ENCODE measurements around the gene PXN.
A peak's percentile ranks its signal among the peaks of the same experiment; 100 is the strongest.
"Not testable (repeated sequence)": the region's sequence is repeated elsewhere in the genome, so short reads cannot be mapped to it uniquely, and the experiment has no call there.

The PXN gene

GRCh38 chr12:120196363-120196762 is 69.2 kb downstream of the PXN start:
- Histone ChIP-seq H3K4me3 (no peak overlapping the region), H3K27me3 (no peaks in the 10 kb centered on the region), H3K36me3 (peaks cover 34 to 38% (median 36%) of the 10 kb centered on the region in 3 donors), H3K27ac (no peak overlapping the region), H3K4me1 (peaks cover 0 to 51% (median 39%) of the 10 kb centered on the region in 4 donors), H3K9me3 (no peaks in the 10 kb centered on the region)
- no peak for TF ChIP-seq CTCF (IDR thresholded peaks at IDR 0.05)
- no peak for DNase-seq
- intact Hi-C loops (cut with DNase I; ENCODE audit: low total_unique reads) = no loop called here

GRCh38 chr12:120194534-120195395 is 70.8 kb downstream of the PXN start, which contains the start of gene GCN1:
TSS of gene GCN1 (minus strand) at chr12:120194715. CDS start at chr12:120194697, 18 bp downstream.
- TF ChIP-seq CTCF (IDR thresholded peaks at IDR 0.05) = no peak
- peak; percentile 71 to 90 for DNase-seq
- Histone ChIP-seq H3K9me3 (no peaks in the 10 kb centered on the region), H3K4me1 (peaks cover 0 to 45% (median 33%) of the 10 kb centered on the region in 4 donors), H3K4me3 (peak within 1 kb of the TSS; percentile 81 to 90), H3K27ac (peak within 1 kb of the TSS; percentile 76 to 80), H3K27me3 (no peaks in the 10 kb centered on the region), H3K36me3 (peaks cover 39 to 50% (median 39%) of the 10 kb centered on the region in 3 donors)
- intact Hi-C loops (cut with DNase I; ENCODE audit: low total_unique reads) = no loop called here

GRCh38 chr12:120194226-120194533 is 71.3 kb downstream of the PXN start:
- Histone ChIP-seq H3K4me1 (peaks cover 0 to 39% (median 27%) of the 10 kb centered on the region in 4 donors), H3K27me3 (no peaks in the 10 kb centered on the region), H3K4me3 (peak overlapping the region; percentile 81 to 90), H3K36me3 (peaks cover 42 to 55% (median 43%) of the 10 kb centered on the region in 3 donors), H3K9me3 (no peaks in the 10 kb centered on the region), H3K27ac (peak overlapping the region; percentile 76 to 80)
- intact Hi-C loops (cut with DNase I; ENCODE audit: low total_unique reads) = no loop called here
- TF ChIP-seq CTCF (IDR thresholded peaks at IDR 0.05) = no peak
- no peak for DNase-seq

DNA sequence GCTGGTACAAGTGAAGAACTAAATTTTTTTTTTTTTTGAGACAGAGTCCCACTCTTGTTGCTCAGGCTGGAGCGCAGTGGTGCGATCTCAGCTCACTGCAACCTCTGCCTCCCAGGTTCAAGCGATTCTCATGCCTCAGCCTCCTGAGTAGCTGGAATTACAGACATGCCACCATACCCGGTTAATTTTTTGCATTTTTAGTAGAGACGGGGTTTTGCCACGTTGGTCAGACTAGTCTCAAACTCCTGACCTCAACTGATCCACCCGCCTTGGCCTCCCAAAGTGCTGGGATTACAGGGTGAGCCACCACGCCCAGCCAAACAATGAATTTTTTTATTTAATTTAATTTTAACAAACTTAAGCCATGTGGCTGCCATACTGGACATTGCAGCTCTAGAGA is 72.2 kb downstream of the PXN start:
- Histone ChIP-seq H3K4me1 (peaks cover 0 to 30% (median 21%) of the 10 kb centered on the region in 4 donors), H3K36me3 (peaks cover 33 to 55% (median 40%) of the 10 kb centered on the region in 3 donors), H3K4me3 (peak overlapping the region; percentile 81 to 90)
- H3K9me3 ChIP-seq; H3K27me3 ChIP-seq; intact Hi-C loops (cut with DNase I; ENCODE audit: low total_unique reads); H3K27ac ChIP-seq; DNase-seq: not testable (repeated sequence)

DNA sequence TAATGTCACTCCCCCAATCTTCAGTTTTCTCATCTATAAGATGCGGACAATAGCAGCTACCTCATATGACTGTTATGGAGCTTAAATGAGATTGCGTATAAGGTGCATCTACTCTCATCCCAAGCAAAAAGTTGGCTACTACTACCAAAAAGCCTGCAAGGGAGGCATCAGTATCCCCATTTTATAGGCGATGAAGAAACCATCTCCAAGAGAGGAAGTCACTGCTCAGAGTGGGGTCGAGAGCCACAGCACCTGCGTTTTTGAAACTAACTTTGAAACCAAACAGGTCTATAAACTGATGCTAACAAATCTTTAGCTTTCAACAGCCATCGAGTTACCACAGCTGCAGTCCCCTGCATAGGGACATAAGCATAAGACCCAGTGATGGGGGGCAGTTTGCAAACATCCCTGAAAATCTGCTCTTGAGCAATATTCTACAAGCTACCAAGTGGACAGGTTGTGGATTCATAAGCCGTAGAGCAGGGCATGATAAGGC is 74.5 kb downstream of the PXN start:
- Histone ChIP-seq H3K36me3 (peaks cover 26 to 55% (median 31%) of the 10 kb centered on the region in 3 donors), H3K27ac (no peak overlapping the region), H3K9me3 (no peaks in the 10 kb centered on the region), H3K4me3 (no peak overlapping the region), H3K4me1 (peaks cover 0 to 29% (median 21%) of the 10 kb centered on the region in 4 donors), H3K27me3 (no peaks in the 10 kb centered on the region)
- no peak for DNase-seq
- no peak for TF ChIP-seq CTCF (IDR thresholded peaks at IDR 0.05)
- intact Hi-C loops (cut with DNase I; ENCODE audit: low total_unique reads) = no loop called here

GRCh38 chr12:120190386-120190785 is 75.1 kb downstream of the PXN start:
- intact Hi-C loops (cut with DNase I; ENCODE audit: low total_unique reads) = no loop called here

More at GRCh38 chr12:120190386-120190785, 75.1 kb downstream of the PXN start:
- TF ChIP-seq CTCF (IDR thresholded peaks at IDR 0.05) = no peak
- Histone ChIP-seq H3K9me3 (no peaks in the 10 kb centered on the region), H3K4me1 (peaks cover 0 to 27% (median 21%) of the 10 kb centered on the region in 4 donors), H3K27ac (no peak overlapping the region), H3K27me3 (no peaks in the 10 kb centered on the region), H3K4me3 (no peak overlapping the region), H3K36me3 (peaks cover 30 to 57% (median 34%) of the 10 kb centered on the region in 3 donors)
- no peak for DNase-seq

Measured in tibial artery (tissue), 4 donors.